HCT116 (cell line): ENCODE data around the gene UPF2. TPM values are rescaled to one million over a fixed set of nuclear protein-coding genes. Genes with fewer than 3 reads are reported as not detected.
"Not testable (repeated sequence)": the region's sequence is repeated elsewhere in the genome, so short reads cannot be mapped to it uniquely, and the experiment has no call there.

Experiments used
- ATAC-seq: fragments of 200-7000 bp; cut with Tn5 transposase; 2 replicates; pipeline ENCODE4 v1.9.1; 2020; ENCODE audit warnings: mild to moderate bottlenecking, moderate library complexity
- BruUV-seq: library from RNA; stranded (reverse); fragments of 400-500 nt; replicated peaks from 2 replicates; lab custom pipeline; 2021; lab: Mats Ljungman, UMichigan
- CTCF ChIA-PET: fragments of 300-600 bp; sonication (Branson Sonifier 250); formaldehyde crosslinking; loops from one replicate; lab custom pipeline; 2021; ENCODE audit warnings: antibody characterized with exemption; lab: Charles Lee
- POLR2A ChIA-PET: fragments of 300-600, 350-600 bp; sonication (Branson Sonifier 250); formaldehyde crosslinking; loops from one replicate; lab custom pipeline; 2021; ENCODE audit warnings: antibody characterized with exemption; lab: Charles Lee
- RAD21 ChIA-PET, 2 experiments: fragments of 300-600 bp; sonication (Branson Sonifier 250); formaldehyde crosslinking; loops; one replicate each; lab custom pipeline; 2023; ENCODE audit warnings: low total read pairs in 2 of 2; ENCODE audit not compliant: uncharacterized antibody in 2 of 2, unreplicated experiment in 2 of 2, low non-redundant PET in 1 of 2; lab: Charles Lee
- DNase-seq: peaks from one replicate; pipeline ENCODE4 v3.0.0-alpha.2; 2010; ENCODE audit warnings: low read depth, low spot score
- H2AFZ ChIP-seq: fragments of 200-600 bp; shearing (Covaris generic), sonication (generic); 2 replicates; pipeline ENCODE4 v1.6.1; 2017; ENCODE audit warnings: low read depth, mixed run types, mixed read lengths, antibody characterized with exemption, low read length; ENCODE audit not compliant: poor library complexity, severe bottlenecking
- H3K27ac ChIP-seq: 2 replicates; pipeline ENCODE4 v1.5.1; 2012; ENCODE audit warnings: low read depth, low read length
- H3K27me3 ChIP-seq: fragments of 200-600 bp; sonication (generic); 2 replicates; pipeline ENCODE4 v1.6.1; 2016; ENCODE audit warnings: mixed run types, low read length, mixed read lengths; ENCODE audit not compliant: insufficient read depth
- H3K36me3 ChIP-seq, 2 experiments: fragments of 200-500 bp in 1 of 2; fragments of 200-600 bp in 1 of 2; sonication (Bioruptor generic) in 1 of 2; sonication (generic) in 1 of 2; 2 replicates each; pipeline versions ENCODE4 v1.5.1 to v1.6.1; 2014 to 2016; ENCODE audit warnings: low read length in 2 of 2, inconsistent platforms in 1 of 2, mixed read lengths in 1 of 2, mixed run types in 1 of 2; ENCODE audit not compliant: insufficient read depth in 2 of 2, control insufficient read depth in 1 of 2
- H3K4me1 ChIP-seq, 2 experiments: fragments of 200-600 bp in 1 of 2; sonication (generic) in 1 of 2; 2 replicates each; pipeline versions ENCODE4 v1.5.1 to v1.6.1; 2012 to 2017; ENCODE audit warnings: low read length in 2 of 2, inconsistent platforms in 1 of 2, mild to moderate bottlenecking in 1 of 2, mixed read lengths in 1 of 2, mixed run types in 1 of 2, moderate library complexity in 1 of 2; ENCODE audit not compliant: insufficient read depth in 2 of 2, control insufficient read depth in 1 of 2
- H3K4me2 ChIP-seq: fragments of 200-600 bp; sonication (generic); 2 replicates; pipeline ENCODE4 v1.6.1; 2017; ENCODE audit warnings: mixed run types, low read length, mixed read lengths
- H3K4me3 ChIP-seq, 2 experiments: fragments of 200-600 bp in 1 of 2; sonication (generic) in 1 of 2; replicated peaks in 1 of 2; 2 replicates each; pipeline ENCODE4 v1.5.1; 2011 to 2016; ENCODE audit warnings: low read length in 2 of 2, control low read depth in 1 of 2, low read depth in 1 of 2, mild to moderate bottlenecking in 1 of 2, mixed read lengths in 1 of 2, mixed run types in 1 of 2
- H3K79me2 ChIP-seq: fragments of 200-600 bp; sonication (generic); 2 replicates; pipeline ENCODE4 v1.6.1; 2017; ENCODE audit warnings: mild to moderate bottlenecking, mixed run types, low read length, moderate library complexity, mixed read lengths; ENCODE audit not compliant: insufficient read depth
- H3K9ac ChIP-seq: fragments of 200-600 bp; sonication (generic); 2 replicates; pipeline ENCODE4 v1.6.1; 2016; ENCODE audit warnings: low read length, mixed read lengths
- H3K9me2 ChIP-seq: fragments of 200-600 bp; sonication (generic), shearing (Covaris generic); 2 replicates; pipeline ENCODE4 v1.6.1; 2017; ENCODE audit warnings: mixed run types, mild to moderate bottlenecking, moderate library complexity; ENCODE audit not compliant: insufficient read depth
- H3K9me3 ChIP-seq, 2 experiments: fragments of 200-500 bp in 1 of 2; fragments of 200-600 bp in 1 of 2; sonication (Bioruptor generic) in 1 of 2; sonication (generic) in 1 of 2; 2 replicates each; pipeline ENCODE4 v1.6.1; 2014 to 2017; ENCODE audit warnings: low read length in 2 of 2, mixed read lengths in 2 of 2, inconsistent platforms in 1 of 2, low read depth in 1 of 2, mild to moderate bottlenecking in 1 of 2, mixed run types in 1 of 2, moderate library complexity in 1 of 2; ENCODE audit not compliant: control insufficient read depth in 1 of 2, insufficient read depth in 1 of 2
- H4K20me1 ChIP-seq: fragments of 200-600 bp; sonication (generic), shearing (Covaris generic); 2 replicates; pipeline ENCODE4 v1.6.1; 2017; ENCODE audit warnings: mixed run types, mild to moderate bottlenecking, moderate library complexity; ENCODE audit not compliant: insufficient read depth
- CEBPB ChIP-seq: IDR thresholded peaks from 2 replicates; pipeline ENCODE4 v1.6.1; 2012; ENCODE audit warnings: low read depth
- FOSL1 ChIP-seq: IDR thresholded peaks from 2 replicates; pipeline ENCODE4 v1.6.1; 2012; ENCODE audit warnings: low read depth
- SIN3A ChIP-seq: IDR thresholded peaks from 2 replicates; pipeline ENCODE4 v1.6.1; 2012; ENCODE audit warnings: low read depth
- SP1 ChIP-seq: IDR thresholded peaks from 2 replicates; pipeline ENCODE4 v1.6.1; 2012; ENCODE audit warnings: low read depth
- SRF ChIP-seq: IDR thresholded peaks from 2 replicates; pipeline ENCODE4 v1.6.1; 2012; ENCODE audit warnings: low read depth
- intact Hi-C: fragments of 100-400 bp; cut with micrococcal nuclease; formaldehyde crosslinking; loops from 2 replicates; pipeline ENCODE4 v1.10.0; 2022
- total RNA-seq: library from RNA; stranded (reverse); gene quantifications from one replicate; pipeline ENCODE4 v1.2.1, GENCODE V29; 2021; ENCODE audit not compliant: unreplicated experiment
- TF ChIP-seq, protein P1 (sequence below), 3 experiments: fragments of 200-600 bp in 1 of 3; sonication (generic) in 1 of 3; IDR thresholded peaks in 2 of 3; conservative IDR thresholded peaks in 1 of 3; 2 replicates each; pipeline ENCODE4 v1.5.1; 2012 to 2017; ENCODE audit warnings: low read depth in 2 of 3, low read length in 2 of 3, antibody characterized with exemption in 1 of 3, borderline replicate concordance in 1 of 3, control low read depth in 1 of 3, mild to moderate bottlenecking in 1 of 3, mixed read lengths in 1 of 3, mixed run types in 1 of 3, moderate library complexity in 1 of 3; ENCODE audit not compliant: insufficient read depth in 1 of 3

Gene UPF2
- total RNA-seq, 1 experiment from 2014 or later: 27.3 TPM

DNA sequence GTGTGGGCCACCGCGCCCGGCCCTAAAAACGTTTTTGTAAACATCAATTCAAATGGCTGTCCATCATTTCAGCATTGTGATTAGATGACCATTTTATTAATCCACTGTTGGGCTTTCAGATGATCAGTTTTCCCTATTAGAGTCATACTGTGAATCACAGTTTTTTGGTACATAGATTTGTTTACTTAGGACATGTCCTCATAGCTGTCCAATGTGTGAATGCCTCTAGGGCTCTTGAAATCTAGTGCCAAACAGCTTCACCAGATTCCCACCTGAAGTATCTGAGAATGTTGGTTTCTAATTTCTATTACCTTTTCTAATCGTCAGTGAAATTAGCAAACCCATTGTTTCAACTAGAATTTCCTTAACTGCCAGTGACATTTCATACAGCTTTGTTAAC lies 66.8 kb downstream of the UPF2 start:
- ChIA-PET POLR2A (no interaction called here), CTCF (interaction anchor here (1.0 to 1.2 kb wide), 2 partner anchors 10 to 11 kb away, joined by 3 to 4 read pairs; no protein-coding TSS in a partner anchor), RAD21 (no interaction called here)
- H3K27me3 ChIP-seq: no peaks in the 10 kb centered on the region
- ATAC-seq: no peak
- BruUV-seq: no TSS peak
- H3K4me3 ChIP-seq: no peak overlapping the region
- no peaks in the 10 kb centered on the region for H3K9me3 ChIP-seq
- no peak overlapping the region for H3K9ac ChIP-seq
- no peak overlapping the region for H3K27ac ChIP-seq
- H3K4me1 ChIP-seq: no peaks in the 10 kb centered on the region
- intact Hi-C loops: no loop called here
- H3K4me2 ChIP-seq: no peak overlapping the region
- no peaks in the 10 kb centered on the region for H4K20me1 ChIP-seq
- peaks cover 5% of the 10 kb centered on the region; the same call in 1 of the 2 replicates for H3K79me2 ChIP-seq
- TF ChIP-seq, protein P1, sequence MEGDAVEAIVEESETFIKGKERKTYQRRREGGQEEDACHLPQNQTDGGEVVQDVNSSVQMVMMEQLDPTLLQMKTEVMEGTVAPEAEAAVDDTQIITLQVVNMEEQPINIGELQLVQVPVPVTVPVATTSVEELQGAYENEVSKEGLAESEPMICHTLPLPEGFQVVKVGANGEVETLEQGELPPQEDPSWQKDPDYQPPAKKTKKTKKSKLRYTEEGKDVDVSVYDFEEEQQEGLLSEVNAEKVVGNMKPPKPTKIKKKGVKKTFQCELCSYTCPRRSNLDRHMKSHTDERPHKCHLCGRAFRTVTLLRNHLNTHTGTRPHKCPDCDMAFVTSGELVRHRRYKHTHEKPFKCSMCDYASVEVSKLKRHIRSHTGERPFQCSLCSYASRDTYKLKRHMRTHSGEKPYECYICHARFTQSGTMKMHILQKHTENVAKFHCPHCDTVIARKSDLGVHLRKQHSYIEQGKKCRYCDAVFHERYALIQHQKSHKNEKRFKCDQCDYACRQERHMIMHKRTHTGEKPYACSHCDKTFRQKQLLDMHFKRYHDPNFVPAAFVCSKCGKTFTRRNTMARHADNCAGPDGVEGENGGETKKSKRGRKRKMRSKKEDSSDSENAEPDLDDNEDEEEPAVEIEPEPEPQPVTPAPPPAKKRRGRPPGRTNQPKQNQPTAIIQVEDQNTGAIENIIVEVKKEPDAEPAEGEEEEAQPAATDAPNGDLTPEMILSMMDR (IDR thresholded peaks at IDR 0.05 in 2 of 3, conservative IDR thresholded peaks at IDR 0.05 in 1 of 3; ENCODE audit: borderline replicate concordance in 1 of 3, insufficient read depth in 1 of 3, low read depth in 2 of 3, low read length in 2 of 3): no peak
- TF ChIP-seq SRF (no peak), CEBPB (no peak), SIN3A (no peak), SP1 (no peak), FOSL1 (no peak)
- no peak overlapping the region for H2AFZ ChIP-seq
- DNase-seq: no peak
- H3K36me3 ChIP-seq: peaks cover 5 to 12% of the 10 kb centered on the region in 2 experiments; a peak in 3 of 4 replicates
- H3K9me2 ChIP-seq: no peaks in the 10 kb centered on the region

DNA sequence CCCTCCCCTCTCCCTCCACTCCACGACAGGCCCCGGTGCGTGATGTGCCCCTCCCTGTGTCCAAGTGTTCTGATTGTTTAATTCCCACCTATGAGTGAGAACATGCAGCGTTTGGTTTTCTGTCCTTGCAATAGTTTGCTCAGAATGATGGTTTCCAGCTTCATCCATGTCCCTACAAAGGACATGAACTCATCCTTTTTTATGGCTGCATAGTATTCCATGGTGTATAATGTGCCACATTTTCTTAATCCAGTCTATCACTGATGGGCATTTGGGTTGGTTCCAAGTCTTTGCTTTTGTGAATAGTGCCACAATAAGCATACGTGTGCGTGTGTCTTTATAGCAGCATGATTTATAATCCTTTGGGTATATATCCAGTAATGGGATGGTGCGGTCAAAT lies 70.1 kb downstream of the UPF2 start:
- CTCF ChIA-PET, BruUV-seq: not testable (repeated sequence)

More for the DNA sequence above, 70.1 kb downstream of the UPF2 start:
- POLR2A ChIA-PET, H3K79me2 ChIP-seq, H3K9me2 ChIP-seq, ATAC-seq, DNase-seq, H4K20me1 ChIP-seq, H3K27me3 ChIP-seq, RAD21 ChIA-PET, H3K9me3 ChIP-seq, H3K27ac ChIP-seq, H3K4me1 ChIP-seq, H3K9ac ChIP-seq, intact Hi-C loops, H3K4me3 ChIP-seq, H2AFZ ChIP-seq, H3K4me2 ChIP-seq: not testable (repeated sequence)
- H3K36me3 ChIP-seq: peaks cover 5 to 11% of the 10 kb centered on the region in 2 experiments; a peak in 3 of 4 replicates
